GM12875 (cell line): ENCODE measurements around the gene CNTNAP2.
"Not testable (repeated sequence)": the region's sequence is repeated elsewhere in the genome, so short reads cannot be mapped to it uniquely, and the experiment has no call there.

Source experiments
- H3K4me3 ChIP-seq: one replicate; pipeline ENCODE4 v1.5.1; 2011; ENCODE audit warnings: low read depth, low read length, control low read depth
- CTCF ChIP-seq: IDR thresholded peaks from 2 replicates; pipeline ENCODE4 v1.5.1; 2011; ENCODE audit warnings: low read depth, mild to moderate bottlenecking, control low read depth, inconsistent platforms, low read length, moderate library complexity, borderline replicate concordance; ENCODE audit not compliant: insufficient read depth

The CNTNAP2 gene

DNA sequence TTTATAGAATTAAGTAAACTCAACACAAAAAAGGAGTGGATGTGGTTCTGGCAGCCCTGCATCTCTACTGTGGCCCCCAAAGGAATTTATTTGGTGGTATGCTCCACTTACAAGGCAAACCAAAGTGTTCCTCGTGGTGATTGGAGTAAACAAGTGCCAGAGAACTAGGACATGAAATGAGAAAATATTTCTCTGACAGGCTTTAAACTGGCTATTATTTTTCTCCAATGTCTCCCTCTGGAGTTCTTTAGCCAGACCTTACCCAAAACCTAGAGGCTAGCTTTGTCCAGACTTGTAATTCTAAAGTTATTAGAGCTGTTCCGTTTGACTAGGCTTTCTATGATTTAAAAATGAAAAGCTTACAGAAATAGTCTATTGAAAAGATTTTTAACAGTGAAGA lies 990.1 kb downstream of the CNTNAP2 start:
- no peak for TF ChIP-seq CTCF
- no peak overlapping the region for H3K4me3 ChIP-seq

DNA sequence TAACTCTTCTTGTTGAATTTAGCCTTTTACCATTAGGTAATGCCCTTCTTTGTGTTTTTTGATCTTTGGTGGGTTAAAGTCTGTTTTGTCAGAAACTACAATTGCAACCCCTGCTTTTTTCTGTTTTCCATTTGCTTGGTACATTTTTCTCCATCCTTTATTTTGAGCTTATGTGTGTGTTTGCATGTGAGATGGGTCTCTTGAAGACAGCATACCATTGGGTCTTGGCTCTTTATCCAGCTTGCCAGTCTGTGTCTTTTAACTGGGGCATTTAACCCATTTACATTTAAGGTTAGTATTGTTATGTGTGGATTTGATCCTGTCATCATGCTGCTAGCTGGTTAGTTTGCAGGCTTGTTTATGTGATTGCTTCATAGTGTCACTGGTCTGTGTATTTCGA lies 997.9 kb downstream of the CNTNAP2 start:
- not testable (repeated sequence) for H3K4me3 ChIP-seq

GRCh38 chr7:147136352-147136751 lies 1019.8 kb downstream of the CNTNAP2 start:
- no peak overlapping the region for H3K4me3 ChIP-seq
- TF ChIP-seq CTCF, result no peak

- TF ChIP-seq CTCF, result no peak
- H3K4me3 ChIP-seq, result no peak overlapping the region
Measured at GRCh38 chr7:147145194-147145593, 1028.6 kb downstream of the CNTNAP2 start.

DNA sequence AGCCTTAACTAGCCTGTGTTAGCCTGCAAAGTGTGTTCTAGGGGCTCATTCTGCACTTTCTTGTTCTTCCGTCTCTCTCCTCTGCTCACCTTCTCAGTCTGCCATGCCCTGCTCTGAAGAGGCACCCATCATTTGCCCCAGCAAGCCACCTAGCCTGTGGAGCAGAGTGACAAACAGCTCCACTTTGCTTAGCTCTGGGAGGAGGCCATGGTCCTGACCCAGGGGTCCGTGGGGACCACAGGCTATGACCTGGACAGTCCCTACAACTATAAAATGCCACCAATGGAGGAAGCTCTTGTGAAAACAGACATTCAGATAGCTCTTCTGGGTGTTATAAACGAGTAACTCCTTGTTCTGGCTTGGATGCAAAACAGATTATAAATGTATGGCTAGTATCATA lies 1029.6 kb downstream of the CNTNAP2 start:
- TF ChIP-seq CTCF, result no peak
- no peak overlapping the region for H3K4me3 ChIP-seq

DNA sequence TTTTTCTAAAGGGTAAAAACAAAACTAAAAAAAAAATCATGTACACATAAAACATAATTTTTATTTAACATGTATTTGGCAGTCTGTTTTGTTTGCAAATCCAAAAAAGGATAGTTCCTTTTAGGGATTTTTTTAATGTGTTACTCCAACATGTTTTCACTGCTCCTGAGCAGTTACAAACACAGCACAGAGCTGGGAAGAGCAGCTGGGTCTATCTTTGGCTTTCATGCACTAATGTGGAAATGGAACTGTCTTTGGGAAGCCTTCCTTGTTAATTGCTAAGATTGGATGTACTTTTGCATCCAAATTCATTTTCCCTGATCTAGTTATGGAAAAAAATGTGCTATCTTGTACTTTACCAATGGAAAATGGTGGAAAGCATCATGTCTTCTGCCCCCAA lies 1035.1 kb downstream of the CNTNAP2 start:
- no peak overlapping the region for H3K4me3 ChIP-seq
- TF ChIP-seq CTCF, result no peak

GRCh38 chr7:147153571-147153970 lies 1037.0 kb downstream of the CNTNAP2 start:
- H3K4me3 ChIP-seq, result no peak overlapping the region
- no peak for TF ChIP-seq CTCF

DNA sequence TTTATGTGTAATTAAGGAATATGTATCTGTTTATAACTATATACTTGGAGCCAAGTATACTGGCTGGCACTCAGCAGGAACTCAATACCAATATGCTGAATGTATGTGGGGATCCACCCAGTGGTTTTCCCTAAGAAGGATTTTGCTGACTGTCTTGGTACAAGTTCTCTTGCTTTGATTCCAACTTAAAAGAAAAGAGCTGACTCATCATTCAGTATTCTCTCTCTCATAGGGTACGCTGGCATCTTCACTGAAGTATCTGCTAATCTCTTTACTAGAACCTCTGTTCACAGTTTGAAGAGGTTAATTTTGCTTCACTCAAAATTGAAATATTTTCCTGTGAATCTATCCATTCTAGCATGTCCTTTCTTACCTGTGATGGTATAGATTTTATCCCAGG lies 1044.8 kb downstream of the CNTNAP2 start:
- no peak for TF ChIP-seq CTCF
- H3K4me3 ChIP-seq, result no peak overlapping the region
